ENCODE data around the gene PAWR. TPM values are rescaled to one million over a fixed set of nuclear protein-coding genes. Genes with fewer than 3 reads are reported as not detected.

The PAWR gene
- total and polyA plus RNA-seq, 10 of the 15 experiments (the other 5 are each of a cell fraction or from before 2014, with no cell fraction given): 8.1 to 70.6 (median 24.2) TPM

DNA sequence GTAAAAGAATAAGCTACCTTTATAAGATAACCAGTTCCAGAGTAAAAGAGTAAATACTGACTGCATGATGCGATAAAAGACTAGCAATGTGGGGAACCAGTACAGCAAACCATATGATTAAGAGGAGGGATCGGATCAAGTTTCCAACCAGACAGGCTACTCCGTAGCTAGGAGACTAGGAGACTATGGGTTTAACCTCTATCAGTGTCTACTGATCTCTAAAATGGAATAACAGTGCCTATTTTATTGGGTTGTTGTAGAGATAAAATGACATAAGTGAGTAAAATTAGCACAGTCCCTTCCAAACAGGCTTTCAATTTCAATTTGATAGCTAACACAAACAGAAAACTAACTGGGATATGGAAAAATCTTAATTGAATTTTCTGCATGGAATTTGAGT is 76.0 kb downstream of the PAWR start:
- H3K4me3 ChIP-seq: no peak overlapping the region
- ChIA-PET CTCF (interaction anchor here (0.5 to 4.4 kb wide), 8 partner anchors 9 to 587 kb away, joined by 3 to 27 read pairs (median 4); partner anchors contain the start of gene PAWR), POLR2A (interaction anchor here (1.3 to 4.2 kb wide), 2 partner anchors 31 to 73 kb away, joined by 4 to 29 read pairs; no protein-coding TSS in a partner anchor), SMC1A (ENCODE audit: uncharacterized antibody, unreplicated experiment) (interaction anchor here (0.7 to 5.6 kb wide), 15 partner anchors 9 to 162 kb away, joined by 3 to 55 read pairs (median 4); partner anchors contain the start of gene PAWR), RAD21 (ENCODE audit: unreplicated experiment) (interaction anchor here (0.8 to 5.5 kb wide), 3 partner anchors 31 to 73 kb away, joined by 4 to 70 read pairs (median 4); partner anchors contain the start of gene PAWR)
- no peaks in the 10 kb centered on the region; the same call in 1 of the 3 replicates for H3K9me3 ChIP-seq (replicated peaks; ENCODE audit: control insufficient read depth, insufficient read depth, low read length)
- H3K27me3 ChIP-seq (replicated peaks in 1 of 2; ENCODE audit: control insufficient read depth in 2 of 2, insufficient read depth in 2 of 2, low read length in 1 of 2): no peaks in the 10 kb centered on the region
- no peak for DNase-seq (ENCODE audit: low read depth, low spot score)
- intact Hi-C loops (cut with micrococcal nuclease; ENCODE audit: unreplicated experiment): loop anchor here (5.0 kb wide), 1 partner anchor 73 kb away; no protein-coding TSS in a partner anchor
- no peak for FAIRE-seq
- H3K4me2 ChIP-seq (ENCODE audit: control insufficient read depth, insufficient read depth): no peak overlapping the region
- H2AFZ ChIP-seq (ENCODE audit: control insufficient read depth, low read depth, low read length): no peak overlapping the region
- H3K9ac ChIP-seq (ENCODE audit: control insufficient read depth, insufficient read depth, low read length): no peak overlapping the region
- ATAC-seq: no peak
- 94% methylated on average over 3 of the region's 3 CpGs for WGBS (ENCODE audit: insufficient coverage, insufficient replicate concordance, low lambda C conversion rate, missing lambda C conversion rate)
- H3K36me3 ChIP-seq (ENCODE audit: control insufficient read depth in 2 of 2, insufficient read depth in 2 of 2, low read length in 1 of 2): peaks cover 3 to 4% of the 10 kb centered on the region in 2 experiments; a peak in 2 of 4 replicates
- TF ChIP-seq IKZF2 (IDR thresholded peaks at IDR 0.05) (no peak), NR2C1 (IDR thresholded peaks at IDR 0.05) (no peak), ATF7 (IDR thresholded peaks at IDR 0.05; ENCODE audit: low read depth) (no peak), SP1 (IDR thresholded peaks at IDR 0.05; ENCODE audit: low read depth, low read length) (no peak), PAX8 (IDR thresholded peaks at IDR 0.05) (no peak), ESRRA (IDR thresholded peaks at IDR 0.05; ENCODE audit: low read length) (no peak), POLR2A (IDR thresholded peaks at IDR 0.05; ENCODE audit: low read depth, low read length) (no peak), CREB1 (IDR thresholded peaks at IDR 0.05; ENCODE audit: low read depth) (no peak)
- TF ChIP-seq, protein P1, sequence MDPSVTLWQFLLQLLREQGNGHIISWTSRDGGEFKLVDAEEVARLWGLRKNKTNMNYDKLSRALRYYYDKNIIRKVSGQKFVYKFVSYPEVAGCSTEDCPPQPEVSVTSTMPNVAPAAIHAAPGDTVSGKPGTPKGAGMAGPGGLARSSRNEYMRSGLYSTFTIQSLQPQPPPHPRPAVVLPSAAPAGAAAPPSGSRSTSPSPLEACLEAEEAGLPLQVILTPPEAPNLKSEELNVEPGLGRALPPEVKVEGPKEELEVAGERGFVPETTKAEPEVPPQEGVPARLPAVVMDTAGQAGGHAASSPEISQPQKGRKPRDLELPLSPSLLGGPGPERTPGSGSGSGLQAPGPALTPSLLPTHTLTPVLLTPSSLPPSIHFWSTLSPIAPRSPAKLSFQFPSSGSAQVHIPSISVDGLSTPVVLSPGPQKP (IDR thresholded peaks at IDR 0.05; ENCODE audit: low read depth, low read length): no peak
- TF ChIP-seq, protein P2, sequence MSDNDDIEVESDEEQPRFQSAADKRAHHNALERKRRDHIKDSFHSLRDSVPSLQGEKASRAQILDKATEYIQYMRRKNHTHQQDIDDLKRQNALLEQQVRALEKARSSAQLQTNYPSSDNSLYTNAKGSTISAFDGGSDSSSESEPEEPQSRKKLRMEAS (IDR thresholded peaks at IDR 0.05; ENCODE audit: low read depth, low read length): no peak
- TF ChIP-seq, protein P3, sequence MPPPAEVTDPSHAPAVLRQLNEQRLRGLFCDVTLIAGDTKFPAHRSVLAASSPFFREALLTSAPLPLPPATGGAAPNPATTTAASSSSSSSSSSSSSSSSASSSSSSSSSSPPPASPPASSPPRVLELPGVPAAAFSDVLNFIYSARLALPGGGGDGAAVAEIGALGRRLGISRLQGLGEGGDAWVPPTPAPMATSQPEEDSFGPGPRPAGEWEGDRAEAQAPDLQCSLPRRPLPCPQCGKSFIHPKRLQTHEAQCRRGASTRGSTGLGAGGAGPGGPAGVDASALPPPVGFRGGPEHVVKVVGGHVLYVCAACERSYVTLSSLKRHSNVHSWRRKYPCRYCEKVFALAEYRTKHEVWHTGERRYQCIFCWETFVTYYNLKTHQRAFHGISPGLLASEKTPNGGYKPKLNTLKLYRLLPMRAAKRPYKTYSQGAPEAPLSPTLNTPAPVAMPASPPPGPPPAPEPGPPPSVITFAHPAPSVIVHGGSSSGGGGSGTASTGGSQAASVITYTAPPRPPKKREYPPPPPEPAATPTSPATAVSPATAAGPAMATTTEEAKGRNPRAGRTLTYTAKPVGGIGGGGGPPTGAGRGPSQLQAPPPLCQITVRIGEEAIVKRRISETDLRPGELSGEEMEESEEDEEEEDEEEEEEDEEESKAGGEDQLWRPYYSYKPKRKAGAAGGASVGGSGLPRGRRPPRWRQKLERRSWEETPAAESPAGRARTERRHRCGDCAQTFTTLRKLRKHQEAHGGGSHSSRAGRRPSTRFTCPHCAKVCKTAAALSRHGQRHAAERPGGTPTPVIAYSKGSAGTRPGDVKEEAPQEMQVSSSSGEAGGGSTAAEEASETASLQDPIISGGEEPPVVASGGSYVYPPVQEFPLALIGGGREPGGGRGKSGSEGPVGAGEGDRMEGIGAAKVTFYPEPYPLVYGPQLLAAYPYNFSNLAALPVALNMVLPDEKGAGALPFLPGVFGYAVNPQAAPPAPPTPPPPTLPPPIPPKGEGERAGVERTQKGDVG (CRISPR knock-in tag; IDR thresholded peaks at IDR 0.05): no peak
- no peaks in the 10 kb centered on the region for H4K20me1 ChIP-seq (ENCODE audit: control insufficient read depth, insufficient read depth)
- no TSS peak for BruUV-seq (replicated peaks)
- in situ Hi-C loops (cut with MboI): no loop called here
- peaks cover 9% of the 10 kb centered on the region for H3K4me1 ChIP-seq (ENCODE audit: control insufficient read depth, insufficient read depth, low read length)
- H3K27ac ChIP-seq (ENCODE audit: control insufficient read depth, insufficient read depth): no peak overlapping the region
- no peaks in the 10 kb centered on the region; the same call in none of the 2 replicates for H3K79me2 ChIP-seq (ENCODE audit: control insufficient read depth, insufficient read depth, low read length)
